ENCODE measurements around the gene MRPL23.
A peak's percentile ranks its signal among the peaks of the same experiment; 100 is the strongest.

MRPL23 gene

GRCh38 chr11:1994121-1994520, 47.0 kb downstream of the MRPL23 start:
- Histone ChIP-seq H3K27me3 (ENCODE audit: insufficient read depth, low read length, poor library complexity) (no peaks in the 10 kb centered on the region), H3K4me1 (ENCODE audit: insufficient read depth, low read length) (peaks cover 8% of the 10 kb centered on the region), H3K4me3 (ENCODE audit: low read depth in 1 of 2, low read length in 2 of 2) (no peak overlapping the region), H3K36me3 (ENCODE audit: insufficient read depth, low read length) (no peaks in the 10 kb centered on the region), H3K4me2 (ENCODE audit: insufficient read depth, low read length) (no peak overlapping the region), H3K9me3 (ENCODE audit: insufficient read depth, low read length, severe bottlenecking) (no peaks in the 10 kb centered on the region), H3K79me2 (ENCODE audit: insufficient read depth, low read length) (no peaks in the 10 kb centered on the region), H3K9ac (ENCODE audit: low read depth, low read length) (no peak overlapping the region), H2AFZ (ENCODE audit: low read depth, low read length) (no peak overlapping the region), H4K20me1 (ENCODE audit: insufficient read depth, low read length) (no peaks in the 10 kb centered on the region), H3K27ac (ENCODE audit: low read length) (no peak overlapping the region)
- ATAC-seq (ENCODE audit: insufficient read depth, low read depth) (no peak), DNase-seq (peak; percentile 3)
- TF ChIP-seq EZH2 (IDR thresholded peaks at IDR 0.05; ENCODE audit: borderline replicate concordance, low read depth, low read length, severe bottlenecking) (no peak), CTCF (IDR thresholded peaks at IDR 0.05; ENCODE audit: borderline replicate concordance, extremely low read depth, low read length, poor library complexity, severe bottlenecking) (no peak)

GRCh38 chr11:1997755-1998154, 50.6 kb downstream of the MRPL23 start, which contains the start of gene H19:
TSS of gene H19 (minus strand) at chr11:1997842.
- no peak within 1 kb of the TSS for H3K4me3 ChIP-seq (ENCODE audit: low read depth in 1 of 2, low read length in 2 of 2)
- no peak within 1 kb of the TSS for H3K9ac ChIP-seq (ENCODE audit: low read depth, low read length)
- TF ChIP-seq EZH2 (IDR thresholded peaks at IDR 0.05; ENCODE audit: borderline replicate concordance, low read depth, low read length, severe bottlenecking) (no peak), CTCF (IDR thresholded peaks at IDR 0.05; ENCODE audit: borderline replicate concordance, extremely low read depth, low read length, poor library complexity, severe bottlenecking) (no peak)
- H3K36me3 ChIP-seq (ENCODE audit: insufficient read depth, low read length) = no peaks in the 10 kb centered on the region
- no peaks in the 10 kb centered on the region for H3K4me1 ChIP-seq (ENCODE audit: insufficient read depth, low read length)
- H3K27ac ChIP-seq (ENCODE audit: low read length) = no peak within 1 kb of the TSS
- H2AFZ ChIP-seq (ENCODE audit: low read depth, low read length) = no peak within 1 kb of the TSS
- ATAC-seq (ENCODE audit: insufficient read depth, low read depth) (peak; percentile 25), DNase-seq (no peak)
- no peaks in the 10 kb centered on the region for H3K27me3 ChIP-seq (ENCODE audit: insufficient read depth, low read length, poor library complexity)
- H3K4me2 ChIP-seq (ENCODE audit: insufficient read depth, low read length) = no peak within 1 kb of the TSS
- H3K9me3 ChIP-seq (ENCODE audit: insufficient read depth, low read length, severe bottlenecking) = no peaks in the 10 kb centered on the region
- no peaks in the 10 kb centered on the region for H3K79me2 ChIP-seq (ENCODE audit: insufficient read depth, low read length)
- H4K20me1 ChIP-seq (ENCODE audit: insufficient read depth, low read length) = no peaks in the 10 kb centered on the region

- Histone ChIP-seq H3K4me1 (ENCODE audit: insufficient read depth, low read length) (no peaks in the 10 kb centered on the region), H3K27me3 (ENCODE audit: insufficient read depth, low read length, poor library complexity) (no peaks in the 10 kb centered on the region), H3K9ac (ENCODE audit: low read depth, low read length) (no peak overlapping the region), H3K27ac (ENCODE audit: low read length) (no peak overlapping the region), H3K4me3 (ENCODE audit: low read depth in 1 of 2, low read length in 2 of 2) (no peak overlapping the region), H3K36me3 (ENCODE audit: insufficient read depth, low read length) (no peaks in the 10 kb centered on the region), H3K79me2 (ENCODE audit: insufficient read depth, low read length) (no peaks in the 10 kb centered on the region), H3K9me3 (ENCODE audit: insufficient read depth, low read length, severe bottlenecking) (no peaks in the 10 kb centered on the region), H3K4me2 (ENCODE audit: insufficient read depth, low read length) (no peak overlapping the region), H4K20me1 (ENCODE audit: insufficient read depth, low read length) (no peaks in the 10 kb centered on the region), H2AFZ (ENCODE audit: low read depth, low read length) (no peak overlapping the region)
- ATAC-seq (ENCODE audit: insufficient read depth, low read depth) (peak; percentile 55), DNase-seq (no peak)
- no peak for TF ChIP-seq CTCF (IDR thresholded peaks at IDR 0.05; ENCODE audit: borderline replicate concordance, extremely low read depth, low read length, poor library complexity, severe bottlenecking)
- TF ChIP-seq EZH2 (IDR thresholded peaks at IDR 0.05; ENCODE audit: borderline replicate concordance, low read depth, low read length, severe bottlenecking) = no peak
Measured at GRCh38 chr11:1998290-1998689, 51.2 kb downstream of the MRPL23 start.

GRCh38 chr11:1998861-1999260, 51.7 kb downstream of the MRPL23 start:
- H3K9me3 ChIP-seq (ENCODE audit: insufficient read depth, low read length, severe bottlenecking) = no peaks in the 10 kb centered on the region
- H2AFZ ChIP-seq (ENCODE audit: low read depth, low read length) = no peak overlapping the region
- no peaks in the 10 kb centered on the region for H3K27me3 ChIP-seq (ENCODE audit: insufficient read depth, low read length, poor library complexity)
- no peak overlapping the region for H3K4me3 ChIP-seq (ENCODE audit: low read depth in 1 of 2, low read length in 2 of 2)
- ATAC-seq (ENCODE audit: insufficient read depth, low read depth) = no peak
- TF ChIP-seq EZH2 (IDR thresholded peaks at IDR 0.05; ENCODE audit: borderline replicate concordance, low read depth, low read length, severe bottlenecking) (no peak), CTCF (IDR thresholded peaks at IDR 0.05; ENCODE audit: borderline replicate concordance, extremely low read depth, low read length, poor library complexity, severe bottlenecking) (no peak)
- H3K27ac ChIP-seq (ENCODE audit: low read length) = no peak overlapping the region
- no peak overlapping the region for H3K4me2 ChIP-seq (ENCODE audit: insufficient read depth, low read length)
- H3K9ac ChIP-seq (ENCODE audit: low read depth, low read length) = no peak overlapping the region
- DNase-seq = no peak
- H3K79me2 ChIP-seq (ENCODE audit: insufficient read depth, low read length) = no peaks in the 10 kb centered on the region
- no peaks in the 10 kb centered on the region for H3K4me1 ChIP-seq (ENCODE audit: insufficient read depth, low read length)
- H4K20me1 ChIP-seq (ENCODE audit: insufficient read depth, low read length) = no peaks in the 10 kb centered on the region
- no peaks in the 10 kb centered on the region for H3K36me3 ChIP-seq (ENCODE audit: insufficient read depth, low read length)
